Myocyte (in vitro differentiated cells): ENCODE results near the gene ZNF516. TPM values are rescaled to one million over a fixed set of nuclear protein-coding genes. Genes with fewer than 3 reads are reported as not detected.

ENCODE experiments used
- DNase-seq: peaks from one replicate; pipeline ENCODE4 v3.0.0-alpha.2; 2012; ENCODE audit warnings: low read depth
- total RNA-seq: library from RNA; depleted of rRNA; stranded (reverse); fragments of >200 nt; gene quantifications from 2 replicates; pipeline ENCODE4 v1.2.3, GENCODE V29; 2014

The ZNF516 gene
- total RNA-seq, 1 donor from 2014 or later, result 11.3 TPM

DNA sequence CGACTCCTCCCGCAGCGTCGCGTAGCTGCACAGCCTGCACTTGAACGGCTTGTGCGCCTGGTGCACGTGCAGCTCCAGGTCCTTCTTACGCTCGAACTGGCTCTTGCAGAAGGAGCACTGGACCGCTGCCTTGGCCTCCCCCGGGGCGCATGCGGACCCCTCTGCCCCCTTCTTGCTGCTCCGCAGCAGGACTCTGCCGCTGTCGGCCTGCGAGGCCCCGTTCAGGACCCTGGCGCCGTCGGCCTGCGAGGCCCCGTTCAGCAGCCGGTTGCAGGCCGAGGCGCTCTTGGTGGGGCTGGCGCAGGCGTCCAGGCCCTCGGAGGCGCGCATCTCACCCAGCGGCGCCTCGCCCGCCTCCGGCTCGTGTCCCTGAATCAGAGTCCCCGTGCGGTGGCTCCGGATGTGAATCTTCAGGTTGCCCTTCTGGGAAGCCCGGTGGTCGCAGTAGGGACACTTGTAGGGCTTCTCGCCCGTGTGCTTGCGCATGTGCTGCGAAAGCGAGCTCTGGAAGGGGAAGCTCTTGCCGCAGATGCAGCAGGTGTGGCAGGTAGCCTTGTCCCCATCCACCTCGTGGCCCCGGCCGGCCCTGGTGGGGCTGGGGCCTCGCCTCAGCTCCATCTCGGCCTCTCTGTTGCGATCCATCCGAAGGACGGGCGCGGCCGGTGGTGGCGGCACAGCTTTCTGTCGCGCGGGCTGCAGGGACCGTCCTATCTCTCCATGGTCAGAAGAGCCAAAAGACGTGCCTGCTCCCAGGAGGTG, 52.5 kb downstream of the ZNF516 start:
- DNase-seq, result no peak

DNA sequence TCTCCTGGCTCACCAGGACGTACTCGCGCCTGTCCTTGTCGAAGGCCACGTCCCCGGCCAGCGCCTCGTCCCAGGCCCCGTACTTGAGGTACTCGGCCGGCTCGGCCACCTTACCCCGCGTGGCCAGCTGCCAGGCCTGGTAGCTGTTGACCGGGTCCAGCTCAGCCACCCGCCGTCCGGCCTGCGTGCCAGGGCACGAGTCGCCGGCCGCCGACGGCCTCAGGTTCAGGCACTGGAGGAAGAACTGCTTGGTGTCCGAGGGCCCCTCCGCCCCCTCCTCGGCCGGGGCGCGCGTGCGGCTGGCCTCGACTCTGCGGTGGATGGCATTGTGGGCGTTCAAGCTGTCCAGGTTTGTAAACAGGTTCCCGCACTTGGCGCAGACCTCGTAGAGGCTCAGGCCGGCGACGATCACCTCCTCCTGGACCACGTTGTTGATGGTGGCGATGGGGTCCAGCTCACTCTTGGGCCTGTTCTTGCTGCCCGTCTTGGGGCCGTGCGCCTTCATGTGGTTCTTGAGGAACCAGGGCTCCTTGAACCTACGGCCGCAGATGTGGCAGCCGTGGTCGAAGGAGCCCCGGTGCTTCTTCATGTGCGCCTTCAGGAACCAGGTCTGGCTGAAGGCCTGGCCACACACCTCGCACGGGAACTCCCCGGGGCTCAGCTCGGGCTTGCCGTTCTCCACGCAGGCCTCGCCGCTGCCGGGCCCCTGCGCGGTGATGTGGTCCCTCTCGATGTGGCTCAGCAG, 53.2 kb downstream of the ZNF516 start:
- DNase-seq, result no peak

DNA sequence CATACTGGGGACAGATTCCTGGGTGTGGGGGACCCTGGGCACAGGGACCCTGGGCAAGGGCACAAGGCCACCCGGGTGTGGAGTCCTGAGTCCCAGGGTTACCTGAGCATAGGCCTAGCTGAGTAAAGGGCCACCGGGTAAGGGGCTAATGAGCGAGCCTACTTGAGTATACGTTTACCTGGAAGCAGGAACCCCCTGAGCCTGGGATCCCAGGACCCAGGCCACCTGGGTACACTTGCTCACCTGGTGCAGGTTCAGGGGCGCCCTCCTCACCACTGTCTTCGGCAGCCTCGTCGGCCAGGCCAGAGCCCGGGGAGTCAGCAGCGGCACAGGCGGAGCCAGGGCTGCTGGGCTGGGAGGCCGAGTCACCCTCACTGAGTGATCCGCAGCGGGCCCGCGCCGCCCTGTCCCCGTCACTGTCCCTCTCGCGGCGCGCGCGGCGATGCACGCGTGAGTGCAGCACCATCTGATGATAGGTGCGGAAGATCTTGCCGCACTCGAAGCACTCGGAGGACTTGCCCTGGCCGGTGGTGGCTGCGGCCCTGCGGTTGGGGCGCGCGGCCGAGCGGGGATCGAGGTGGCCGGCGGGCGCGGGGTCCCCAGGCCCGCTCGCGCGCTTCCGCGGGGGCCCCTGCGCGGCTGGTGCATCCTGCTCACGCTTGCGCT, 53.9 kb downstream of the ZNF516 start:
- DNase-seq, result no peak

- no peak for DNase-seq
Observed at GRCh38 chr18:76437910-76438309, 57.1 kb downstream of the ZNF516 start.

DNA sequence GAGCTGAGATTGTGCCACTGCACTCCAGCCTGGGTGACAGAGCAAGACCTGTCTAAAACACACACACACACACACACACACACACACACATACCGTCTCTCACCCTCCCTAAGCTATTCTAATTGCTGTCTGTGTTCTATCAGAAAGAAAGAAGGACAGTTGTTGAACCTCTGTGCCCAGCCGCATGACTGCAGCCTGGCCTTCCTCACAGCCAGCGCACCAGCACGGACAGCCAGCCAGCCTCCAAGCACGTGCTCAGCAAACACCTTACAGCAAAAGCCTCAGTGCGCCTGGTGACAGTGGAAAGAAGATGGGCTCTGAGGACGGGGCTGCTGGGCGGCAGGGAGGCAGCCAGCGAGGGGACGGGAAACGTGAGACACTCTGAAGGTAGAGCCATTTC, 58.0 kb downstream of the ZNF516 start:
- DNase-seq, result no peak

GRCh38 chr18:76436342-76436741, 58.7 kb downstream of the ZNF516 start:
- no peak for DNase-seq

GRCh38 chr18:76435316-76435989, 59.6 kb downstream of the ZNF516 start:
- DNase-seq, result no peak

DNA sequence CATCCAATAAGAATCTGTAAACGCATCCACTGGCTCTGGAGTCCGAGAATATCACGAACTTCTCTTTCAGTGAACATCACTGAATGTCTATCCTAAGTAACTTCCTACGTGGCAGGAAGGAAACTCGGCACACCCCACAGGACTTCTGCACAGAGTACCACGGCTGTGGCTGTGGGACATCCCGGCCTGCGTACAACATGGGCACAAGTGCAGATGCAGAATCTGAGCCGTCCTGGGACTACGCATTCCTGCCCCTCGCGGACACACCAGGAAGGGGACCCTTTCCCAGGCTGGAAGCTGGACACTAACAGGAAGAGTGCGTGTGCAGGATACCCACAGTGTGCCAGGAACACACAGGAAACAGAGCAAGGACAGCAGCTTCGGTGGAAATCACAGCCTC, 60.6 kb downstream of the ZNF516 start:
- no peak for DNase-seq

- DNase-seq, result no peak
Observed at GRCh38 chr18:76433788-76434187, 61.3 kb downstream of the ZNF516 start.

- DNase-seq, result no peak
Observed at GRCh38 chr18:76432970-76433767, 61.9 kb downstream of the ZNF516 start.

DNA sequence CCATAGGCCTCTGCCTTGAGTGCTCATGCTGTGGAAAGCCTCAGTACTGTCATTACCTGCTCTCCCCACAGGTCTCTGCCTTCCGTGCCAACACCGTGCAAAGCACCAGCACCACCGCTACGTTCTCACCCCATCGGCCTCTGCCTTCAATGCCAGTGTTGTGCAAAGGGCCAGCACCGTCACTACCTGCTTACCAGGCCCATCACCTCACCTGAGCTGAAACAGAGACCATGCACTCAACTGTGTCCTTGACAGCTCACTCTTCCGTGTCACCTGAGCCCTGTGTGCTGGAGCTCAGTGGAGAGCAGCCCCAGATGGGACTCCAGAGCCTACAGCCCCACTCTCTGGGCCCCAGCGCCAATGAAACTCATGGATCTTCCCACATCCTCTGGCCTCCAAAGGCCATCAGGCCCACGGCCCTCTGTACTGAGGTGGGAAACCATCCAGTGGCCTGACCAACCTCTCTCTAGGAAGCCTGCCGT, 62.7 kb downstream of the ZNF516 start:
- no peak for DNase-seq

- no peak for DNase-seq
Observed at GRCh38 chr18:76431437-76432273, 63.4 kb downstream of the ZNF516 start.

DNA sequence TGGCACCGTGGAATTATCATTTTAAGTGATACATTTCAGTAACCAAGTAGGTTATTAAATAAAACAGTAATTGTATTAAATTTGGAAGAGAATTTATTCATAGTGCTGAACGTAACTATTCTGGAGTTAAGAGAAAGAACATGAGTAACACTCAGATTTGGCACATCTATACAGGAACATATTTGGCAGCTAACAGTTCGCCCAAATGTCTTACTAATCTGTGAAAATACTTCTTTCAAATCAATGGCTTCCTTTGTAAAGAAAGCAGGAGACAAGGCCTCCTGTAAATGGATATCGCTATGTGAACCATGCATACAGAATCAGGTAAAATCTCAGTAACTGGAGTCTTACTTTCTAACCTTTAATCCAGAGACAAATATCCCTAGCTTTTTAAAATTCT, 64.4 kb downstream of the ZNF516 start:
- no peak for DNase-seq

- peak; percentile 82 for DNase-seq
Observed at GRCh38 chr18:76429262-76430126, 65.5 kb downstream of the ZNF516 start.

GRCh38 chr18:76428396-76429261, 66.4 kb downstream of the ZNF516 start:
- DNase-seq, result no peak

DNA sequence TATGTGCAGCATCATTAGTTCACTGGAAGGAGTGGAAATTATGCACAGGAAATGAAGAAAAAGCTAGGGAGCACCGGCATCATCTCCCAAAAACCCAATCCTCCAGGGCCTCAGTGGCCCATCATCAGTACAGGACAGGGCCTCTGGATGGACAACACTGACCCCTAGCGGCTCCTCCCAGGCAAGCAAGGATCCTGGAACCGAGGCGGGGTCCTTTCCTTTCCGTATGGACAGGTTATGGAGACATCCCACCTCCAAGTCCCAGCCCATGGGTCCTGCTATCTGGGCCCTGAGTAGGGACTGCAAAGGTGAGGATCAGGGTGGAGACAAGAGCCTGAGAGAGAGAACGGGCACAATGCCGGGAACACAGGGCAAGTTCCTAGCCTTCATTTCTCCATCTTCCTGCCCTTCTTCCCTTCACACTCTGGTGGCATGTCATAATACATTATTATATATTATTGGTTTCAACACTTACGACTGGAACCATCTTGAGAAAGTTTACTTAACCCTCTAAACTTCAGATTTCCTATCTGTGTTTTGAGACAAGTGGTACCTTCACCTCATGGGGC, 68.2 kb downstream of the ZNF516 start:
- DNase-seq, result no peak
